Endothelial cell of umbilical vein (primary cell): ENCODE measurements around the gene HINT2.

Experiments
- CTCF ChIP-seq, 2 donors: IDR thresholded peaks; 1 replicate in 1 of 2; 2 replicates in 1 of 2; pipeline ENCODE4 v1.5.1; 2011; ENCODE audit warnings: low read length in 2 of 2, mild to moderate bottlenecking in 2 of 2, moderate library complexity in 2 of 2, control low read depth in 1 of 2, inconsistent platforms in 1 of 2, low read depth in 1 of 2; ENCODE audit not compliant: insufficient read depth in 1 of 2; ENCODE audit errors: extremely low read depth in 1 of 2
- EZH2 ChIP-seq: IDR thresholded peaks from 2 replicates; pipeline ENCODE4 v1.6.1; 2012; ENCODE audit warnings: borderline replicate concordance, low read depth, mild to moderate bottlenecking, moderate library complexity, low read length, inconsistent platforms; ENCODE audit not compliant: severe bottlenecking
- FOS ChIP-seq: IDR thresholded peaks from 2 replicates; pipeline ENCODE4 v1.6.1; 2011; ENCODE audit warnings: mild to moderate bottlenecking, low read length, moderate library complexity, borderline replicate concordance; ENCODE audit not compliant: insufficient read depth
- JUN ChIP-seq: IDR thresholded peaks from 2 replicates; pipeline ENCODE4 v1.6.1; 2011; ENCODE audit warnings: borderline replicate concordance, low read depth; ENCODE audit not compliant: insufficient read length, insufficient read depth
- MYC ChIP-seq: IDR thresholded peaks from one replicate; pipeline ENCODE4 v1.6.1; 2011; ENCODE audit warnings: mild to moderate bottlenecking, low read depth, low read length
- POLR2A ChIP-seq: IDR thresholded peaks from 2 replicates; pipeline ENCODE4 v1.6.1; 2012; ENCODE audit warnings: low read depth, mild to moderate bottlenecking, control low read depth, low read length
- POLR2AphosphoS5 ChIP-seq: IDR thresholded peaks from 2 replicates; pipeline ENCODE4 v1.6.1; 2012; ENCODE audit warnings: low read depth, mild to moderate bottlenecking, control low read depth, low read length, moderate library complexity; ENCODE audit not compliant: insufficient read depth

GRCh38 chr9:35844628-35845270, 29.9 kb upstream of the HINT2 start:
- TF ChIP-seq CTCF (IDR thresholded peaks at IDR 0.05; ENCODE audit: extremely low read depth in 1 of 2, insufficient read depth in 1 of 2, low read depth in 1 of 2, low read length in 2 of 2) (no peak), POLR2AphosphoS5 (peak; percentile 47), POLR2A (no peak), MYC (no peak), EZH2 (no peak), JUN (peak; percentile 66), FOS (peak; percentile 78)
